GM19023 (cell line): ENCODE measurements around the gene VGF.

Experiments
- ATAC-seq: cut with Tn5 transposase; IDR thresholded peaks from one replicate; pipeline ENCODE4 v1.9.1; 2021; ENCODE audit warnings: mild to moderate bottlenecking, moderate library complexity; ENCODE audit not compliant: unreplicated experiment

VGF gene

GRCh38 chr7:101186194-101186593 is 20.8 kb upstream of the VGF start:
- ATAC-seq, result no peak

- ATAC-seq, result no peak
These were observed 20.0 kb upstream of the VGF start for GRCh38 chr7:101185258-101185839.

- no peak for ATAC-seq
These were observed 14.9 kb upstream of the VGF start, which contains the start of gene NAT16 for GRCh38 chr7:101180130-101180755. Gene NAT16 (minus strand): TSS chr7:101180293. CDS start chr7:101174807, 5,486 bp downstream.

GRCh38 chr7:101179713-101180112 is 14.3 kb upstream of the VGF start:
- no peak for ATAC-seq

GRCh38 chr7:101179117-101179516 is 13.7 kb upstream of the VGF start:
- ATAC-seq, result no peak

- no peak for ATAC-seq
These were observed 12.3 kb upstream of the VGF start for GRCh38 chr7:101177644-101178043.

GRCh38 chr7:101175664-101176063 is 10.3 kb upstream of the VGF start:
- no peak for ATAC-seq

- ATAC-seq, result no peak
These were observed 9.0 kb upstream of the VGF start for GRCh38 chr7:101174322-101174854.

GRCh38 chr7:101173752-101174244 is 8.4 kb upstream of the VGF start:
- no peak for ATAC-seq

- no peak for ATAC-seq
These were observed 7.7 kb upstream of the VGF start for GRCh38 chr7:101172854-101173751.

- ATAC-seq, result no peak
These were observed 6.9 kb upstream of the VGF start for GRCh38 chr7:101172005-101172853.

- ATAC-seq, result no peak
These were observed 6.1 kb upstream of the VGF start for GRCh38 chr7:101171442-101171837.

GRCh38 chr7:101170617-101171441 is 5.5 kb upstream of the VGF start:
- no peak for ATAC-seq

- ATAC-seq, result no peak
These were observed 4.6 kb upstream of the VGF start for GRCh38 chr7:101169838-101170551.

GRCh38 chr7:101169110-101169837 is 3.9 kb upstream of the VGF start:
- no peak for ATAC-seq

- no peak for ATAC-seq
These were observed 3.2 kb upstream of the VGF start for GRCh38 chr7:101168412-101169049.

GRCh38 chr7:101167645-101168411 is 2.5 kb upstream of the VGF start:
- no peak for ATAC-seq
